Spleen (tissue), 11 donors: ENCODE data around the gene LGALS12. TPM values are rescaled to one million over a fixed set of nuclear protein-coding genes. Genes with fewer than 3 reads are reported as not detected.

Experiments used
- DNase-seq: peaks from one replicate; pipeline ENCODE4 v3.0.0-alpha.2; 2020
- H3K27ac ChIP-seq, 8 donors: fragments of 200-600 bp; sonication (generic) in 7 of 8; 1 replicate in 4 of 8; 2 replicates in 4 of 8; pipeline versions ENCODE4 v1.5.0 to v1.8.0; 2016 to 2021; ENCODE audit warnings: inconsistent platforms in 4 of 8, mild to moderate bottlenecking in 4 of 8, moderate library complexity in 1 of 8
- H3K27me3 ChIP-seq, 7 donors: fragments of 200-600 bp; sonication (generic) in 6 of 7; replicated peaks in 1 of 7; 1 replicate in 4 of 7; 2 replicates in 3 of 7; pipeline versions ENCODE4 v1.5.0 to v1.8.0; 2016 to 2021; ENCODE audit warnings: inconsistent platforms in 3 of 7, mild to moderate bottlenecking in 1 of 7
- H3K36me3 ChIP-seq, 6 donors: fragments of 200-600 bp; sonication (generic) in 5 of 6; 1 replicate in 4 of 6; 2 replicates in 2 of 6; pipeline versions ENCODE4 v1.5.0 to v1.8.0; 2016 to 2021; ENCODE audit warnings: inconsistent platforms in 2 of 6
- H3K4me1 ChIP-seq, 6 donors: fragments of 200-600 bp; sonication (generic) in 5 of 6; 1 replicate in 3 of 6; 2 replicates in 3 of 6; pipeline versions ENCODE4 v1.5.0 to v1.8.0; 2016 to 2021; ENCODE audit warnings: inconsistent platforms in 3 of 6
- H3K4me3 ChIP-seq, 8 donors: fragments of 200-600 bp; sonication (generic) in 7 of 8; 1 replicate in 4 of 8; 2 replicates in 4 of 8; pipeline versions ENCODE4 v1.5.0 to v1.8.0; 2016 to 2021; ENCODE audit warnings: inconsistent platforms in 4 of 8, mild to moderate bottlenecking in 4 of 8, moderate library complexity in 2 of 8
- H3K9me3 ChIP-seq, 8 donors: fragments of 200-600 bp; sonication (generic) in 7 of 8; 1 replicate in 4 of 8; 2 replicates in 4 of 8; pipeline versions ENCODE4 v1.5.0 to v1.8.0; 2016 to 2021; ENCODE audit warnings: inconsistent platforms in 4 of 8
- POLR2A ChIP-seq, 3 donors: fragments of 450-650 bp; IDR thresholded peaks; one replicate each; pipeline ENCODE4 v1.5.1; 2017; ENCODE audit warnings: antibody characterized with exemption in 3 of 3, mild to moderate bottlenecking in 1 of 3
- POLR2AphosphoS5 ChIP-seq, 3 donors: sonication (generic); formaldehyde crosslinking; IDR thresholded peaks; one replicate each; pipeline ENCODE4 v1.5.1; 2017; ENCODE audit warnings: antibody characterized with exemption in 3 of 3
- WGBS, 5 donors: extraction: QIAGEN DNeasy Blood & Tissue Kit in 3 of 5; methylation state at CpG; one replicate each; pipeline versions ENCODE4 v1.1.5 to v1.1.7; 2013 to 2018; 5-methylcytosine and 5-hydroxymethylcytosine counted together
- intact Hi-C: fragments of 100-400 bp; cut with DNase I; formaldehyde crosslinking; loops from one replicate; pipeline ENCODE4 v1.15.0; 2023; ENCODE audit warnings: low total_unique reads
- polyA plus RNA-seq, 3 donors: library from polyadenylated mRNA; stranded (reverse); fragments of 200-250 nt; gene quantifications; one replicate each; pipeline ENCODE4 v1.2.1, GENCODE V29; 2013
- total RNA-seq, 7 donors: library from RNA; depleted of rRNA in 3 of 7; stranded (reverse); fragments of >200 nt in 3 of 7; fragmentation: NEBNext Ultra II Directional in 4 of 7; extraction: Animal tissue kit (Norgen Biotek cat#: 25700) in 4 of 7; gene quantifications; one replicate each; pipeline versions ENCODE4 v1.1.0 to v1.2.1, GENCODE V29; 2016 to 2021
- TF ChIP-seq, protein P1 (sequence below), 11 experiments: fragments of 200-600 bp in 7 of 11; fragments of 450-650 bp in 4 of 11; sonication (generic) in 4 of 11; IDR thresholded peaks in 8 of 11; conservative IDR thresholded peaks in 3 of 11; 1 replicate in 7 of 11; 2 replicates in 4 of 11; pipeline versions ENCODE4 v1.4.0 to v1.8.0; 2016 to 2021; ENCODE audit warnings: antibody characterized with exemption in 11 of 11, inconsistent platforms in 4 of 11, mild to moderate bottlenecking in 1 of 11
- donor health status: healthy with polysubstance abuse.
- donor health status: DM: no; HTN: no; CAD: no; lungs with moderate emphysema.
- donor health status: DM: no; HTN: no; CAD: no.
- donor health status: Bipolar disorder and iron deficiency.
- donor health status: healthy.
- donor health status: DM: no; HTN: no; CAD: no.
- donor health status: DM: yes; HTN: yes; CAD: no.

Gene LGALS12
- total and polyA plus RNA-seq, 10 donors = 0.24 to 3.5 (median 0.95) TPM; not detected in 1

GRCh38 chr11:63494975-63495374 is 10.9 kb upstream of the LGALS12 start:
- intact Hi-C loops = no loop called here
- WGBS, 5 donors = 87 to 95% (median 91%) methylated on average over 6 of the region's 6 CpGs
- TF ChIP-seq, protein P1, sequence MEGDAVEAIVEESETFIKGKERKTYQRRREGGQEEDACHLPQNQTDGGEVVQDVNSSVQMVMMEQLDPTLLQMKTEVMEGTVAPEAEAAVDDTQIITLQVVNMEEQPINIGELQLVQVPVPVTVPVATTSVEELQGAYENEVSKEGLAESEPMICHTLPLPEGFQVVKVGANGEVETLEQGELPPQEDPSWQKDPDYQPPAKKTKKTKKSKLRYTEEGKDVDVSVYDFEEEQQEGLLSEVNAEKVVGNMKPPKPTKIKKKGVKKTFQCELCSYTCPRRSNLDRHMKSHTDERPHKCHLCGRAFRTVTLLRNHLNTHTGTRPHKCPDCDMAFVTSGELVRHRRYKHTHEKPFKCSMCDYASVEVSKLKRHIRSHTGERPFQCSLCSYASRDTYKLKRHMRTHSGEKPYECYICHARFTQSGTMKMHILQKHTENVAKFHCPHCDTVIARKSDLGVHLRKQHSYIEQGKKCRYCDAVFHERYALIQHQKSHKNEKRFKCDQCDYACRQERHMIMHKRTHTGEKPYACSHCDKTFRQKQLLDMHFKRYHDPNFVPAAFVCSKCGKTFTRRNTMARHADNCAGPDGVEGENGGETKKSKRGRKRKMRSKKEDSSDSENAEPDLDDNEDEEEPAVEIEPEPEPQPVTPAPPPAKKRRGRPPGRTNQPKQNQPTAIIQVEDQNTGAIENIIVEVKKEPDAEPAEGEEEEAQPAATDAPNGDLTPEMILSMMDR (IDR thresholded peaks at IDR 0.05 in 8 of 11, conservative IDR thresholded peaks at IDR 0.05 in 3 of 11) = no peak
- TF ChIP-seq POLR2AphosphoS5 (IDR thresholded peaks at IDR 0.05) (no peak), POLR2A (IDR thresholded peaks at IDR 0.05) (no peak)
- DNase-seq = no peak
- peaks cover under 1 to 15% (median 11%) of the 10 kb centered on the region in 8 donors for H3K9me3 ChIP-seq
- H3K27me3 ChIP-seq = peaks cover 0 to 27% (median 7%) of the 10 kb centered on the region in 7 donors
- H3K36me3 ChIP-seq = no peaks in the 10 kb centered on the region
- H3K27ac ChIP-seq = no peak overlapping the region
- no peak overlapping the region for H3K4me3 ChIP-seq
- peaks cover 6 to 24% (median 16%) of the 10 kb centered on the region in 6 donors for H3K4me1 ChIP-seq

DNA sequence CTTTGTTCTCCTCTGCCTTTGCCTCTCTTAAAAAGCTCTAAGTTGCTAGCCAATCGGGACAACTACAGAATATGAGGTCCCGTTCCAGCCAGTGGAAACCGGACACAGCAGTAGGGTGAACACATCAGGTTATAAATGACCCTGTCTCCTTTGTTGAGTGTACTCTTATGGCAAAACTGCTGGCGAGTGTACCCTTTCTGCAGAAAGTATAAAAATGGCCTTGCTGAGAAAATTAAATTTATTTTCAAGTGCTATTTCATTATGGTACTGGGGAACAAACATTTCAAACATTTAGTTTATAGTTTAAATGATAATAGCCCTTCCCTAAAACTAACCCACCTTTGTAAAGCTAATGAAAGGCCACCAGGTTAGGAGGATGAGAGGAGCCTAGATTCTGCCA is 6.0 kb upstream of the LGALS12 start:
- H3K4me1 ChIP-seq = peaks cover 0 to 31% (median 16%) of the 10 kb centered on the region in 6 donors
- TF ChIP-seq POLR2A (IDR thresholded peaks at IDR 0.05) = no peak
- TF ChIP-seq, protein P1 (IDR thresholded peaks at IDR 0.05 in 8 of 11, conservative IDR thresholded peaks at IDR 0.05 in 3 of 11) = no peak
- no peak for TF ChIP-seq POLR2AphosphoS5 (IDR thresholded peaks at IDR 0.05)
- H3K4me3 ChIP-seq = no peak overlapping the region
- no peaks in the 10 kb centered on the region for H3K27me3 ChIP-seq
- DNase-seq = no peak
- H3K36me3 ChIP-seq = no peaks in the 10 kb centered on the region
- H3K9me3 ChIP-seq = peaks cover 4 to 27% (median 20%) of the 10 kb centered on the region in 8 donors
- intact Hi-C loops = no loop called here
- WGBS, 5 donors = 82 to 98% (median 90%) methylated on average over 4 of the region's 4 CpGs
- H3K27ac ChIP-seq = no peak overlapping the region

GRCh38 chr11:63501236-63501635 is 4.6 kb upstream of the LGALS12 start:
- peaks cover 4 to 27% (median 20%) of the 10 kb centered on the region in 8 donors for H3K9me3 ChIP-seq
- WGBS, 5 donors = 43 to 68% (median 64%) methylated on average over 1 of the region's 1 CpG
- TF ChIP-seq POLR2A (IDR thresholded peaks at IDR 0.05) (no peak), POLR2AphosphoS5 (IDR thresholded peaks at IDR 0.05) (no peak)
- TF ChIP-seq, protein P1 (IDR thresholded peaks at IDR 0.05 in 8 of 11, conservative IDR thresholded peaks at IDR 0.05 in 3 of 11) = no peak
- no peaks in the 10 kb centered on the region for H3K36me3 ChIP-seq
- no peak overlapping the region for H3K27ac ChIP-seq
- DNase-seq = no peak
- H3K4me3 ChIP-seq = no peak overlapping the region
- H3K4me1 ChIP-seq = peaks cover 4 to 44% (median 30%) of the 10 kb centered on the region in 6 donors
- peaks cover 0 to 10% (median 0%) of the 10 kb centered on the region in 7 donors for H3K27me3 ChIP-seq
- intact Hi-C loops = no loop called here

GRCh38 chr11:63502252-63502820 is 3.5 kb upstream of the LGALS12 start:
- no peak for DNase-seq
- no peaks in the 10 kb centered on the region for H3K36me3 ChIP-seq
- TF ChIP-seq POLR2A (IDR thresholded peaks at IDR 0.05) (no peak), POLR2AphosphoS5 (IDR thresholded peaks at IDR 0.05) (no peak)
- TF ChIP-seq, protein P1 (IDR thresholded peaks at IDR 0.05 in 8 of 11, conservative IDR thresholded peaks at IDR 0.05 in 3 of 11) = no peak
- intact Hi-C loops = no loop called here
- peaks cover 4 to 55% (median 36%) of the 10 kb centered on the region in 6 donors for H3K4me1 ChIP-seq
- H3K27me3 ChIP-seq = peaks cover 0 to 11% (median 0%) of the 10 kb centered on the region in 7 donors
- WGBS, 5 donors = 29 to 58% (median 47%) methylated on average over 2 of the region's 2 CpGs
- H3K4me3 ChIP-seq = no peak overlapping the region
- peak overlapping the region in 6 of 8 donors; percentile 15 to 79 (median 55) for H3K27ac ChIP-seq
- peaks cover 4 to 27% (median 20%) of the 10 kb centered on the region in 8 donors for H3K9me3 ChIP-seq
